ENCODE data around the gene POLA1.

Gene POLA1

GRCh38 chrX:24702362-24703184 lies 8.9 kb downstream of the POLA1 start:
- TF ChIP-seq CTCF (conservative IDR thresholded peaks at IDR 0.05) (no peak), ZFX (IDR thresholded peaks at IDR 0.05) (no peak)
- no peak overlapping the region for H3K27ac ChIP-seq

GRCh38 chrX:24703185-24703494 lies 9.4 kb downstream of the POLA1 start:
- no peak for TF ChIP-seq ZFX (IDR thresholded peaks at IDR 0.05)
- no peak for TF ChIP-seq CTCF (conservative IDR thresholded peaks at IDR 0.05)
- H3K27ac ChIP-seq: no peak overlapping the region

- TF ChIP-seq ZFX (IDR thresholded peaks at IDR 0.05) (no peak), CTCF (conservative IDR thresholded peaks at IDR 0.05) (no peak)
- H3K27ac ChIP-seq: no peak overlapping the region
Observed at GRCh38 chrX:24718771-24719170, 25.1 kb downstream of the POLA1 start.

- TF ChIP-seq CTCF (conservative IDR thresholded peaks at IDR 0.05) (no peak), ZFX (IDR thresholded peaks at IDR 0.05) (no peak)
Observed at GRCh38 chrX:24720036-24720435, 26.3 kb downstream of the POLA1 start.

GRCh38 chrX:24728530-24728929 lies 34.8 kb downstream of the POLA1 start:
- TF ChIP-seq ZFX (IDR thresholded peaks at IDR 0.05): no peak
- TF ChIP-seq CTCF (conservative IDR thresholded peaks at IDR 0.05): no peak
- H3K27ac ChIP-seq: no peak overlapping the region

More at GRCh38 chrX:24720036-24720435, 26.3 kb downstream of the POLA1 start:
- H3K27ac ChIP-seq: no peak overlapping the region

- TF ChIP-seq ZFX (IDR thresholded peaks at IDR 0.05): no peak
- no peak for TF ChIP-seq CTCF (conservative IDR thresholded peaks at IDR 0.05)
- no peak overlapping the region for H3K27ac ChIP-seq
Observed at GRCh38 chrX:24732766-24733500, 39.2 kb downstream of the POLA1 start.

- H3K27ac ChIP-seq: no peak overlapping the region
- TF ChIP-seq CTCF (conservative IDR thresholded peaks at IDR 0.05) (no peak), ZFX (IDR thresholded peaks at IDR 0.05) (no peak)
Observed at GRCh38 chrX:24741330-24741729, 47.6 kb downstream of the POLA1 start.

Data from C4-2B (cell line).